WI38 (cell line): ENCODE measurements around the gene WDR45B.
"Not testable (repeated sequence)": the region's sequence is repeated elsewhere in the genome, so short reads cannot be mapped to it uniquely, and the experiment has no call there.

Source experiments
- H3K4me3 ChIP-seq: 2 replicates; pipeline ENCODE4 v1.5.1; 2011; ENCODE audit warnings: low read depth, mild to moderate bottlenecking, control low read depth, low read length
- CTCF ChIP-seq: IDR thresholded peaks from 2 replicates; pipeline ENCODE4 v1.5.1; 2012; ENCODE audit warnings: low read depth, mild to moderate bottlenecking, control low read depth, low read length

WDR45B gene

GRCh38 chr17:82586576-82587233 lies 61.5 kb downstream of the WDR45B start:
- TF ChIP-seq CTCF = no peak
- H3K4me3 ChIP-seq = no peak overlapping the region

DNA sequence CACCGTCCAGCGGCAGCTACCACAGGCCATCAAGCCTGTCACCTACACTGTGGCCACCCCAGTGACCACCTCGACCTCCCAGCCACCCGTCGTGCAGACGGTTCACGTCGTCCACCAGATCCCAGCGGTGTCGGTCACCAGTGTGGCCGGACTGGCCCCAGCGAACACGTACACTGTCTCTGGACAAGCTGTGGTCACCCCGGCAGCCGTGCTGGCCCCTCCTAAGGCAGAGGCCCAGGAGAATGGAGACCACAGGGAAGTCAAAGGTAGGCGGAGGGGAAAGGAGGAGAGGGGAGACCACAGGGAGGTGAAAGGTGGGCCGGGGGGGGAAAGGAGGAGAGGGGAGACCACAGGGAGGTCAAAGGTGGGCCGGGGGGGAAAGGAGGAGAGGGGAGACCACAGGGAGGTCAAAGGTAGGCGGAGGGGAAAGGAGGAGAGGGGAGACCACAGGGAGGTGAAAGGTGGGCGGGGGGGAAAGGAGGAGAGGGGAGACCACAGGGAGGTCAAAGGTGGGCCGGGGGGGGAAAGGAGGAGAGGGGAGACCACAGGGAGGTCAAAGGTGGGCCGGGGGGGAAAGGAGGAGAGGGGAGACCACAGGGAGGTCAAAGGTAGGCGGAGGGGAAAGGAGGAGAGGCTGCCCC lies 62.2 kb downstream of the WDR45B start:
- H3K4me3 ChIP-seq = not testable (repeated sequence)

DNA sequence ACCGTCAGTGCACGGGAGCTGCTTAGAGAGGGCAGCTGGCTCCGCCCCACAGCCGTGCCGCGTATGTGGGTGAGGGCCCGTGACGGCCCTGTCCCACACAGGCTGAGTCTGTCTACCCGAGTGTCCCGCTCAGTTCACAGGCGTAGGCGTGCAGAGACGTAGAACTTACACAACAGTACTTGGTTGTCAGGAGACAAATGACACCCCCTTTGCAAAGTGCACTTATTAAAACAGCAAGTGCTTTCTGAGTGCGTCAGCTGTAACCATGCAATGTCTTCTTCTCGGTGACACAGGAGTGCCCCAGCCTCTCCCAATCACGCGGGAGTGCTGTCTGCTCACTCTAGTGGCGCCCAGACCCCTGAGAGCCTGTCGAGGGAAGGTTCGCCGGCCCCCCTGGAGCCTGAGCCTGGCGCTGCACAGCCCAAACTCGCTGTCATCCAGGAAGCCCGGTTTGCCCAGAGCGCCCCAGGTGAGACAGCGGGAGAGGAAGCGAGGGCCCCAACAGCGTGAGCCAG lies 64.5 kb downstream of the WDR45B start:
- H3K4me3 ChIP-seq = no peak overlapping the region
- TF ChIP-seq CTCF = no peak

DNA sequence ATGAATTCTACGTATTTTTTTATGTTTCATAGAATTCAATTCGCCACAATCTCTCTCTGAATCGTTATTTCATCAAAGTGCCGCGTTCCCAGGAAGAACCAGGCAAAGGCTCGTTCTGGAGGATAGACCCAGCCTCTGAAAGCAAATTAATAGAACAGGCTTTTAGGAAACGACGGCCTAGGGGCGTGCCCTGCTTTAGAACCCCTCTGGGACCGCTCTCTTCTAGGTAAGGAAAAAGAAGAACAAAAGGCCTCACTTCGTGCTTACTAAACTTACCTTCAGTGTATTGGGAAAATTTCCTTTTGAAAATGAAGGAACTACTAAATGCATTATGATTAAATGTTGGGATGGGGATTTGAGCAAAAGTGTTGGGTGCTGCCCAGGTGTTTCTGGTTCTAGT lies 65.5 kb downstream of the WDR45B start:
- TF ChIP-seq CTCF = no peak
- no peak overlapping the region for H3K4me3 ChIP-seq

DNA sequence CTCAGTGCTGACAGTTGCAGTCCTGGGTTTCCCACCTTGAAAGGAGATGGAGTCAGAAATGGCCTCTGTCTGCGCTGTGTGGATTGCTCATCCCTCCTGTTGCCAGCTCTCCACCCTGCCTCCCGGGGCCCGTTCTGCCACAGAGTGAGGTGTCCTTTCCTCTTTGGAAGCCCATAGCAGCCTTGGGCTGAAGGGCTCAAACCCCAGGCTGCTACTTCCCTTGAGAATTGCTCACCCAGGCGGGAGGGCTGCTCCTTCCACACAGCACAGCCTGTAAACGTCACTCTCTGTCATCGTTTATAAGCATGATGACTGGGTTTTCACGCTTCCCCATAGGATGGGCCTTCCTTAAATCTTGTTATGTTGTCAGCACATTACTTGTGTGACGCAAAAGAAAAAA lies 66.0 kb downstream of the WDR45B start:
- no peak for TF ChIP-seq CTCF
- no peak overlapping the region for H3K4me3 ChIP-seq

DNA sequence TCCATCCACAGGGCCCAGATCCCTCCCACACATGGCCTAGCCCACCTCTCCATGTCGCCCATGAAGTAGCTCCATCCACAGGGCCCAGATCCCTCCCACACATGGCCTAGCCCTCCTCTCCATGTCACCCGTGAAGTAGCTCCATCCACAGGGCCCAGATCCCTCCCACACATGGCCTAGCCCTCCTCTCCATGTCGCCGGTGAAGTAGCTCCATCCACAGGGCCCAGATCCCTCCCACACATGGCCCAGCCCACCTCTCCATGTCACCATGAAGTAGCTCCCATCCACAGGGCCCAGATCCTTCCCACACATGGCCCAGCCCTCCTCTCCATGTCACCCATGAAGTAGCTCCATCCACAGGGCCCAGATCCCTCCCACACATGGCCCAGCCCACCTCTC lies 68.3 kb downstream of the WDR45B start:
- H3K4me3 ChIP-seq = not testable (repeated sequence)

- H3K4me3 ChIP-seq = no peak overlapping the region
- no peak for TF ChIP-seq CTCF
Measured at GRCh38 chr17:82577300-82577699, 70.9 kb downstream of the WDR45B start.

DNA sequence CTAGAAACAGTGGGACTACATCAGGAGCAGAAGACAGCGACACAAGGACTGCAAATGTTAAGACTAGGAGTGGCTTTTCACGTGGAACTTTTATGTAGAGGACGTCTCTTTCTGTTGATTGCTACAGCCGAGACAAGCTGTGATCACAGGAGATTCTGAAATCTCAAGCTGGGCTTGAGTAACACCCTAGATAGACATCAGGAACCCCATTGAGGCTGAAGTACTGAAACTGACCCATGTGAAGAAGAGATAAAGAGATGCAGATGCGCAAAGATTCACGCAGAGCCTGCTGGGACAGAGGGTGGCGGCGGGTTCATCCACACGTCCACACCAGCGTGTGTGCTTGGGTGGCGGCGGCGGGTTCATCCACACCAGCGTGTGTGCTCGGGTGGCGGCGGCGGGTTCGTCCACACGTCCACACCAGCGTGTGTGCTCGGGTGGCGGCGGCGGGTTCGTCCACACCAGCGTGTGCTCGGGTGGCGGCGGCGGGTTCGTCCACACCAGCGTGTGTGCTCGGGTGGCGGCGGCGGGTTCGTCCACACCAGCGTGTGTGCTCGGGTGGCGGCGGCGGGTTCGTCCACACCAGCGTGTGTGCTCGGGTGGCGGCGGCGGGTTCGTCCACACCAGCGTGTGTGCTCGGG lies 72.5 kb downstream of the WDR45B start:
- H3K4me3 ChIP-seq = not testable (repeated sequence)
